Activated T-helper 2 cell treated with anti-CD3 and anti-CD28 coated beads, Interferon-gamma antibody, Interleukin-2, Interleukin-4, amounts not matched to agents 10 μg/mL and 5 μg/mL and 100 μg/mL, durations not matched to agents 14 hours and 24 hours and 36 hours (primary cell): ENCODE results near the gene BCL2L2. TPM values are rescaled to one million over a fixed set of nuclear protein-coding genes. Genes with fewer than 3 reads are reported as not detected.

Experiments used
- DNase-seq: peaks from one replicate; pipeline ENCODE4 v3.0.0; 2021; ENCODE audit warnings: low spot score
- H3K27ac Mint-ChIP-seq: one replicate; pipeline ENCODE4 v1.8.0; 2021; ENCODE audit warnings: mixed read lengths
- H3K27me3 Mint-ChIP-seq: one replicate; pipeline ENCODE4 v1.8.0; 2021; ENCODE audit warnings: low read depth, mixed read lengths
- H3K36me3 Mint-ChIP-seq: one replicate; pipeline ENCODE4 v1.8.0; 2021; ENCODE audit warnings: low read depth, mixed read lengths
- H3K4me1 Mint-ChIP-seq: one replicate; pipeline ENCODE4 v1.8.0; 2021; ENCODE audit warnings: low read depth, mixed read lengths
- H3K4me3 Mint-ChIP-seq: one replicate; pipeline ENCODE4 v1.8.0; 2021; ENCODE audit warnings: low read depth, mild to moderate bottlenecking, moderate library complexity, mixed read lengths
- H3K9me3 Mint-ChIP-seq: one replicate; pipeline ENCODE4 v1.8.0; 2021; ENCODE audit warnings: mixed read lengths
- intact Hi-C: fragments of 100-400 bp; cut with micrococcal nuclease; formaldehyde crosslinking; loops from one replicate; pipeline ENCODE4 v1.15.1; 2023
- total RNA-seq: library from RNA; stranded (reverse); gene quantifications from 2 replicates; pipeline ENCODE4 v1.2.3, GENCODE V29; 2022

Gene BCL2L2
- total RNA-seq, 1 donor from 2014 or later: 9.3 TPM

DNA sequence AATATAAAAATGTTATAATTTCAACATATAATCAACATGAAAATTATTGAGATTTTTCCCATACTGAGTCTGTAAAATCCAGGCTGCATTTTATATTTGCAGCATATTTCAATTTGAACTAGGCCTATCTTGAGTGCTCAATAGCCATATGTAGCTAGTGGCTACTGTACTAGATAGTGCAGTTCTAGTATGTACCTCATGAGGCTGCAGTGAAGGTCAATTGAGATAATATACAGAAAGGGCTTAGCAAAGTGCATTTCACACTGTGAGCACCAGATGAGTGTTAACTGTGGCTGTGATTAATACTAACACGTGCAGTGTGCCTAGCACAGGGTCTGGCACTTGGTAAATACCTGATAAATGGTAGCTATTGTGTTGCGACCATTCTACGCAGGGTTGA, 51.4 kb downstream of the BCL2L2 start:
- no peak overlapping the region for H3K4me3 Mint-ChIP-seq
- intact Hi-C loops: no loop called here
- peaks cover 33% of the 10 kb centered on the region for H3K27me3 Mint-ChIP-seq
- H3K36me3 Mint-ChIP-seq: no peaks in the 10 kb centered on the region
- H3K27ac Mint-ChIP-seq: no peak overlapping the region
- DNase-seq: no peak
- H3K4me1 Mint-ChIP-seq: peaks cover under 1% of the 10 kb centered on the region
- H3K9me3 Mint-ChIP-seq: no peaks in the 10 kb centered on the region

DNA sequence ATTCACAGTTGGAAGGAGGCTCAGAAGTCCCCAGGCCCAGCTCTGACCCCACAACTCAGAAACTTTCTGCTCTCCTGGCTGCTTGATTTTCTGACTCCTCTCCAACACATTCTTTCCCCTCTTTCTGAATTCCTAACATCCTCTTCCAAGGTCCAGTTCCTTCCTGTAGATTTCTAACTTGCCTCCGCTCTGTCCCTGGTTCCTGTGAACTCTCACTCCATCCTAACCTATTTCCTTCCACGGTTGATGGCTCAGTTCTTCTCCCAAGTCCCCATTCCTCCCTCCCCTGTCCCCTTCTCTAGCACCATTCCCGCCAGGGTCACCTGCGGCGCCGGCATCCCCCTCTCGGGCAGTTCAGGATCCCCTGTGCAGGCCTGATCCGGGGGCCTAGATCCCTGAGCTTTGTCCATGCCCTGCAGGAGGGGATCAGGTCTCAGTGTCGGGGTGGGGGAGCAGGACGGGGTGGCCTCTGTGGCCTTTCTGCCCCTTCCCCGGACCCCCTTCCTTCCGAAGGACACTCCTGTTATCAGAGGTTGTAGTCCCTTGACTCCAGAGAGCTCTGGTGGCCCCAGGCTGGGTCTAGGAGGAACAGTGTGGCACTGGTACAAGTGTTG, 52.0 kb downstream of the BCL2L2 start:
- Mint-ChIP-seq H3K27ac (no peak overlapping the region), H3K27me3 (peaks cover 32% of the 10 kb centered on the region), H3K36me3 (no peaks in the 10 kb centered on the region), H3K9me3 (no peaks in the 10 kb centered on the region), H3K4me3 (no peak overlapping the region), H3K4me1 (no peaks in the 10 kb centered on the region)
- intact Hi-C loops: no loop called here
- no peak for DNase-seq

DNA sequence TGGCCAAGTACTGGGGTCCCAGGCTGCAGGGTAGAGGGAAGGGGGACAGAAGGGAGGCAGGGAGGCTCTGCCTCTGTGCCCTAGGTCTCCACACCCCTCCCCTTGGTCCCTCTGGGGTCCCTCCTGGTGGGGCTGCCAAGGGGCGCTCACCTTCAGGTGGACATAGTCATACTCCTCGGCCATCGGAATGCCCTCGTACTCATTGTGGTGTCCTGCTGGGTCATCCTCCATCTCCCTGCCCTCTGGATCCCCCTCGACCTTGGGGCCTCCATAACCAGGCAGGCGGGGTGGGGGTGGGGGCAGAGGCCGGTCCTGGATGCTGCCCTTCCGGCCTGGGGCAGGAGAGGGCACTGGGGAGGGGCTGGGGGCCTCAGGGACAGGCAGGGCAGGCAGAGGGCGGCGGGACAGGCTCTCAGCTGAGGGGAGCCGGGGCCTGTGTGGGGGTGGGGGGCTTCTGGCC, 52.6 kb downstream of the BCL2L2 start:
- intact Hi-C loops: no loop called here

DNA sequence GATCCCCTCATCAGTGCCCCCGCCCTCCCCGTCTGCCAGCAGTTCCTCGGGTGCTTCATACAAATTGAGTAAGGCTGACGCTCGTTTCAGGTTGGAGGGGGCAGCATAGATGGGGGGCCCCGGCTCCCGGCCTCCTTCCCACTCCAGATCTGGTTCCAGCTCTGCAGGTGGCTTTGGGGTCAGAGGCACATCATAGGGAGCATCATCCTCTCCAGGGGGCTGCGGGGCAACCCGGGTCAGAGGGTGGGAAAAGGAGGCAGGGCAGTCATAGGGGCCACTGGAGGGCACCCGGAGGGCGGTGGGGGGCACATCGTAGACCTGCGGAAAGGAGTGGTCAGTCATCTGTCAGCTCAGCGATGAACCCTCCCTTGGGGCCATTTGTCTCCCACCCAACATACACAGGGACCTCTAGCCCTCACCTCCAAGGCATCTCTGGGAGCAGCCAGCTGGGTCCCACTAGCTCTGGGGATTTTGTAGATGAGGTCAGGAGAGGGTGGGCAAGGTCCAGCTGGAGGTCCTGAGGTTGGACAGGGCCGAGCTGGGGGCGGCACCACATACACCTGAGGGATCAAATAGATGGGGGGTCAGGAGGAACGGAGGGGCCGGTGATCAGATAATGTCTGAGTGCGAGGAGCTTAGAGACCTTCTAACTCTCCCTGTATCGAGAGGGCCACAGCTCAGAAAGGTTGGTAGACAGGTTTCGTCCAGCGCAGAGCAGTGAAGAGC, 53.3 kb downstream of the BCL2L2 start:
- Mint-ChIP-seq H3K27ac (no peak overlapping the region), H3K4me3 (no peak overlapping the region), H3K9me3 (no peaks in the 10 kb centered on the region), H3K36me3 (no peaks in the 10 kb centered on the region), H3K4me1 (no peaks in the 10 kb centered on the region), H3K27me3 (peaks cover 33% of the 10 kb centered on the region)
- intact Hi-C loops: no loop called here
- no peak for DNase-seq

More for the DNA sequence above, 52.6 kb downstream of the BCL2L2 start:
- Mint-ChIP-seq H3K27me3 (peaks cover 32% of the 10 kb centered on the region), H3K4me3 (no peak overlapping the region), H3K4me1 (no peaks in the 10 kb centered on the region), H3K27ac (no peak overlapping the region), H3K36me3 (no peaks in the 10 kb centered on the region), H3K9me3 (no peaks in the 10 kb centered on the region)
- no peak for DNase-seq

DNA sequence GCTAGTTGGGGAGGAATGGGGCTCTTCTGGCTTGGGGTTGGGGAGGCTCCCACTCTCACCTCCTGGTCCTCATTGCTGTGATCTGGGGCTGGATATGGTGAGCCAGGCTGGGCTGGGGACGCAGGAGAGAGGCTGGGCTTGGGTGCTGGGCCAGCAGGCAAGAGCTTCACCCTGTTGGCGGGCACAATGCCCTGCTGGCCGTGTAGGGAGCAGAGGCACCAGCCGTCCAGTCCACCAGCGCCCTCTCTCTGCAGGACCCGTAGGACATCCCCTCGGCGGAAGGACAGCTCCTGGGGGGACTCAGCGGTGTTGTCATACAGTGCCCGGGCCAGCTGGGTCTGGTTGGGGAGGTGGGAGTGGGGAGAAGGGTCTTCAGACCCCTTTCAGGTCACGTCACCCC, 53.9 kb downstream of the BCL2L2 start:
- intact Hi-C loops: no loop called here
- Mint-ChIP-seq H3K9me3 (no peaks in the 10 kb centered on the region), H3K27ac (no peak overlapping the region), H3K4me3 (no peak overlapping the region), H3K36me3 (no peaks in the 10 kb centered on the region), H3K27me3 (peaks cover 29% of the 10 kb centered on the region), H3K4me1 (no peaks in the 10 kb centered on the region)
- no peak for DNase-seq

DNA sequence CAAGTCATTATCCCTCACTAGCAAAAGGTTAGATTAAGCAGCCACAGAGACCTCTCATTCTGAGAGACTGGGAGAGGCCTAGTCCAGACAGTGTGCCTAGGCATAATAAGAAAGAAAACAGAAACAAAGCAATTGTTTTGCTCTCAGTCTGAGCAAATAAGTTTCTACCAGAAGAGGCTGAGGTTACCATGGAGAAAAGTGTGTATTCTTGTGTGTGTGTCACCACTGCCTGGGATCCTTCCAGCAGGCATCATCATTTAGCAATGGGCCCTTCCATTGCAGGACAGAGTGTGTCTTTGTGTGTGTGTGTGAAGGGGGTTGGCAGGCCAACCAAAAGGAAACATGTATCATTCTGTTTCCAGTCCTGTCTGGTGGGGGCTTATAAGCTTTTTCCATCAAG, 54.7 kb downstream of the BCL2L2 start:
- intact Hi-C loops: no loop called here

More for the DNA sequence above, 54.7 kb downstream of the BCL2L2 start:
- Mint-ChIP-seq H3K9me3 (no peaks in the 10 kb centered on the region), H3K4me1 (no peaks in the 10 kb centered on the region), H3K36me3 (no peaks in the 10 kb centered on the region), H3K27ac (no peak overlapping the region), H3K27me3 (peaks cover 25% of the 10 kb centered on the region), H3K4me3 (no peak overlapping the region)
- no peak for DNase-seq

Other genes starting within 250 kb of the BCL2L2 start
- 1.4 and 2.1 TPM in 2 replicates for gene CDH24, start 249.3 kb upstream of the BCL2L2 start, total RNA-seq
- 209 and 213 TPM in 2 replicates for gene ACIN1, start 211.7 kb upstream of the BCL2L2 start, total RNA-seq
- gene C14orf119, start 211.3 kb upstream of the BCL2L2 start, total RNA-seq: 57.7 and 65.2 TPM in 2 replicates
- not detected in 2 replicates for gene CIROP, start 201.8 kb upstream of the BCL2L2 start, total RNA-seq
- not detected in 2 replicates for gene CEBPE, start 187.6 kb upstream of the BCL2L2 start, total RNA-seq
- 5.3 and 5.4 TPM in 2 replicates for gene SLC7A8, start 123.2 kb upstream of the BCL2L2 start, total RNA-seq
- gene RNF212B, start 68.9 kb upstream of the BCL2L2 start, total RNA-seq: not detected in 2 replicates
- 13.3 and 13.7 TPM in 2 replicates for gene HOMEZ, start 20.7 kb upstream of the BCL2L2 start, total RNA-seq
- 20.3 and 21.3 TPM in 2 replicates for gene PPP1R3E, start 4.0 kb upstream of the BCL2L2 start, total RNA-seq
- 241 and 259 TPM in 2 replicates for gene PABPN1, start 14.6 kb downstream of the BCL2L2 start, total RNA-seq
- 2.9 and 3.2 TPM in 2 replicates for gene SLC22A17, start 46.1 kb downstream of the BCL2L2 start, total RNA-seq
- gene EFS, start 58.3 kb downstream of the BCL2L2 start, total RNA-seq: not detected in 2 replicates
- not detected in 2 replicates for gene IL25, start 66.0 kb downstream of the BCL2L2 start, total RNA-seq
- gene CMTM5, start 70.2 kb downstream of the BCL2L2 start, total RNA-seq: not detected in 2 replicates
- gene MYH6, start 101.4 kb downstream of the BCL2L2 start, total RNA-seq: 0.11 and 0.14 TPM in 2 replicates
- 0.02 TPM in 1 of 2 replicates, not detected in the other for gene MYH7, start 128.8 kb downstream of the BCL2L2 start, total RNA-seq
- 65.6 and 65.7 TPM in 2 replicates for gene NGDN, start 162.9 kb downstream of the BCL2L2 start, total RNA-seq
- gene ZFHX2, start 244.9 kb downstream of the BCL2L2 start, total RNA-seq: 2.0 and 2.5 TPM in 2 replicates
- 12.8 and 13.7 TPM in 2 replicates for gene THTPA, start 249.4 kb downstream of the BCL2L2 start, total RNA-seq